NCI-H1048 (cell line): ENCODE results near the gene ARMH4.

ENCODE experiments used
- DNase-seq: peaks from one replicate; lab custom pipeline; 2025; lab: John Stamatoyannopoulos, UW

The ARMH4 gene

DNA sequence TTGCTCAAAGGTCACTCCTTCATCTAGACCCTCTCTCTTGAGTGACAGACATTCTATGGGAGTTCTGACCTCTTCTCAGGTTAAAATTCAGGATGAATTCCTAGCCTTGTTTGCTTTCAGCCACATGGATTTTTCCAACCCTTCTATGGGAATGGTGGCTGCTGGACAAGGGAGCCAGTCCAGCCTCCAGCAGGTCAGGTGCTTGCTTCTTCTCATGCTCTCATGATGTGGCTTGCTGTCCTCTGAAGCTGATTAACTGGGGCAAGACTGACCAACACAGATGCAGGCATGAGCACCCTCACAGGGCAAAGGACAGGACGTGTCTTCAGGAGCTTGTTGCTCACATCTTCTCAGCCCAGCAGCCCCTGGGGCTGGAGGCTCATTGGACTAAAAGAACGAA, 188.9 kb downstream of the ARMH4 start:
- DNase-seq, result no peak

- no peak for DNase-seq
Observed at GRCh38 chr14:57962325-57963035, 189.5 kb downstream of the ARMH4 start.

DNA sequence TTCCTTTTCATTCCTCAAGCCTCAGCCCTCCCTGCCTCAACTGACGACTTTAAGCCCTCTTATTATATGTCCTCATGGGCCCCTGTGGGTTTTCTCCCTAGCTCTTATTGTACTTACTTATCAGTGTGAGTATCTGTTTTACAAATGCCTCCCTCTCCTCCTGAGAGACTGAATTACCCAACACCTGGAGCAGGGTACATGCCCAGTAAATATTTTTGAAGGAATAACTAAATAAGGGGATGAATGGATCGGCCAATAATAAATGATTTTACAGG, 190.3 kb downstream of the ARMH4 start:
- no peak for DNase-seq

GRCh38 chr14:57960946-57961785, 190.8 kb downstream of the ARMH4 start:
- DNase-seq, result no peak

GRCh38 chr14:57957441-57957840, 194.6 kb downstream of the ARMH4 start:
- no peak for DNase-seq
